Liver (tissue), 9 donors: Measurements from ENCODE around the gene DDX31. TPM values are rescaled to one million over a fixed set of nuclear protein-coding genes. Genes with fewer than 3 reads are reported as not detected.

Experiments used
- DNase-seq: peaks from one replicate; pipeline ENCODE4 v3.0.0-alpha.2; 2017; ENCODE audit warnings: low spot score
- H3K27ac ChIP-seq, 2 donors: one replicate each; pipeline ENCODE4 v1.7.0; 2013; ENCODE audit warnings: inconsistent platforms in 2 of 2, low read length in 2 of 2, control low read depth in 1 of 2, low read depth in 1 of 2, mild to moderate bottlenecking in 1 of 2
- H3K27me3 ChIP-seq, 4 donors: one replicate each; pipeline versions ENCODE4 v1.6.1 to v1.7.0; 2013; ENCODE audit warnings: low read length in 3 of 4, inconsistent platforms in 1 of 4, mild to moderate bottlenecking in 1 of 4, moderate library complexity in 1 of 4; ENCODE audit not compliant: control insufficient read depth in 4 of 4, insufficient read depth in 4 of 4
- H3K36me3 ChIP-seq, 4 donors: one replicate each; pipeline versions ENCODE4 v1.6.1 to v1.7.0; 2013; ENCODE audit warnings: low read length in 3 of 4, mild to moderate bottlenecking in 3 of 4, low read depth in 1 of 4, moderate library complexity in 1 of 4; ENCODE audit not compliant: control insufficient read depth in 4 of 4, insufficient read depth in 3 of 4
- H3K4me1 ChIP-seq, 4 donors: one replicate each; pipeline versions ENCODE4 v1.6.1 to v1.7.0; 2013; ENCODE audit warnings: low read length in 3 of 4, mild to moderate bottlenecking in 3 of 4, moderate library complexity in 1 of 4; ENCODE audit not compliant: control insufficient read depth in 4 of 4, insufficient read depth in 4 of 4
- H3K4me3 ChIP-seq, 3 donors: one replicate each; pipeline versions ENCODE4 v1.6.1 to v1.7.0; 2013; ENCODE audit warnings: low read length in 3 of 3, control low read depth in 1 of 3, low read depth in 1 of 3, mild to moderate bottlenecking in 1 of 3
- H3K9ac ChIP-seq, 2 donors: one replicate each; pipeline ENCODE4 v1.7.0; 2013; ENCODE audit warnings: low read length in 2 of 2, mild to moderate bottlenecking in 2 of 2, moderate library complexity in 2 of 2, control low read depth in 1 of 2, low read depth in 1 of 2
- H3K9me3 ChIP-seq, 4 donors: one replicate each; pipeline versions ENCODE4 v1.6.1 to v1.7.0; 2013; ENCODE audit warnings: low read length in 3 of 4; ENCODE audit not compliant: control insufficient read depth in 4 of 4
- ATF3 ChIP-seq: IDR thresholded peaks from 2 replicates; pipeline ENCODE4 v1.6.1; 2016; ENCODE audit warnings: antibody characterized with exemption
- CTCF ChIP-seq: fragments of 150-350 bp; IDR thresholded peaks from 2 replicates; pipeline ENCODE4 v1.5.1; 2017; ENCODE audit warnings: improper control_type of control experiment, low read depth, low read length; ENCODE audit not compliant: missing input control
- EGR1 ChIP-seq, 2 donors: IDR thresholded peaks; 2 replicates each; pipeline ENCODE4 v1.6.1; 2016 to 2018; ENCODE audit warnings: antibody characterized with exemption in 2 of 2, low read depth in 2 of 2
- FOXA1 ChIP-seq: IDR thresholded peaks from 2 replicates; pipeline ENCODE4 v1.6.1; 2016; ENCODE audit warnings: antibody characterized with exemption
- FOXA2 ChIP-seq: IDR thresholded peaks from 2 replicates; pipeline ENCODE4 v1.6.1; 2016; ENCODE audit warnings: antibody characterized with exemption
- GABPA ChIP-seq, 2 donors: IDR thresholded peaks in 1 of 2; conservative IDR thresholded peaks in 1 of 2; 2 replicates each; pipeline ENCODE4 v1.6.1; 2016; ENCODE audit warnings: antibody characterized with exemption in 2 of 2, mild to moderate bottlenecking in 1 of 2, moderate library complexity in 1 of 2
- HNF4A ChIP-seq, 2 donors: conservative IDR thresholded peaks; 2 replicates each; pipeline ENCODE4 v1.6.1; 2016; ENCODE audit warnings: antibody characterized with exemption in 2 of 2, mild to moderate bottlenecking in 2 of 2
- HNF4G ChIP-seq: IDR thresholded peaks from 2 replicates; pipeline ENCODE4 v1.6.1; 2016; ENCODE audit warnings: antibody characterized with exemption
- JUND ChIP-seq, 2 donors: IDR thresholded peaks; 2 replicates each; pipeline ENCODE4 v1.6.1; 2016; ENCODE audit warnings: antibody characterized with exemption in 2 of 2
- MAX ChIP-seq: IDR thresholded peaks from 2 replicates; pipeline ENCODE4 v1.6.1; 2016; ENCODE audit warnings: antibody characterized with exemption
- NR2F2 ChIP-seq: IDR thresholded peaks from 2 replicates; pipeline ENCODE4 v1.6.1; 2016; ENCODE audit warnings: antibody characterized with exemption
- RAD21 ChIP-seq, 2 donors: IDR thresholded peaks; 2 replicates each; pipeline ENCODE4 v1.6.1; 2016; ENCODE audit warnings: antibody characterized with exemption in 2 of 2, mild to moderate bottlenecking in 2 of 2
- REST ChIP-seq: IDR thresholded peaks from 2 replicates; pipeline ENCODE4 v1.6.1; 2016; ENCODE audit warnings: antibody characterized with exemption, mild to moderate bottlenecking
- RXRA ChIP-seq, 2 donors: IDR thresholded peaks; 2 replicates each; pipeline ENCODE4 v1.6.1; 2017 to 2018; ENCODE audit warnings: antibody characterized with exemption in 2 of 2, mild to moderate bottlenecking in 1 of 2
- SP1 ChIP-seq: IDR thresholded peaks from 2 replicates; pipeline ENCODE4 v1.6.1; 2018; ENCODE audit warnings: antibody characterized with exemption, mild to moderate bottlenecking
- TAF1 ChIP-seq: conservative IDR thresholded peaks from 2 replicates; pipeline ENCODE4 v1.6.1; 2016; ENCODE audit warnings: antibody characterized with exemption, mild to moderate bottlenecking
- YY1 ChIP-seq: IDR thresholded peaks from 2 replicates; pipeline ENCODE4 v1.6.1; 2016; ENCODE audit warnings: antibody characterized with exemption, mild to moderate bottlenecking
- ZBTB33 ChIP-seq: IDR thresholded peaks from 2 replicates; pipeline ENCODE4 v1.6.1; 2016; ENCODE audit warnings: antibody characterized with exemption
- WGBS: extraction: QIAGEN DNeasy Blood & Tissue Kit; methylation state at CpG from one replicate; pipeline ENCODE4 v1.1.7; 2013; 5-methylcytosine and 5-hydroxymethylcytosine counted together
- polyA plus RNA-seq, 2 donors: library from polyadenylated mRNA; stranded (reverse) in 1 of 2; unstranded in 1 of 2; fragments of 200-250 nt in 1 of 2; fragments of >200 nt in 1 of 2; fragmentation: Nextera tagmentation in 1 of 2; extraction: Ambion mirVana in 1 of 2; gene quantifications; one replicate each; pipeline versions ENCODE4 v1.2.1 to v1.2.3, GENCODE V29; 2013 to 2015
- total RNA-seq, 2 donors: library from RNA; depleted of rRNA; stranded (reverse); fragments of >200 nt; gene quantifications; one replicate each; pipeline ENCODE4 v1.2.3, GENCODE V29; 2014
- donor health status: healthy.
- donor health status: healthy.
- donor health status: healthy.
- donor health status: healthy.
- donor health status: healthy.

DDX31 gene
- total and polyA plus RNA-seq, 4 donors = 2.5 to 9.6 (median 4.5) TPM

GRCh38 chr9:132606066-132606465, 63.7 kb downstream of the DDX31 start:
- TF ChIP-seq MAX (no peak), HNF4G (no peak), JUND (IDR thresholded peaks at IDR 0.05) (no peak), HNF4A (conservative IDR thresholded peaks at IDR 0.05) (no peak), TAF1 (no peak), GABPA (IDR thresholded peaks at IDR 0.05 in 1 of 2, conservative IDR thresholded peaks at IDR 0.05 in 1 of 2) (no peak)
- WGBS = 90% methylated on average over 6 of the region's 6 CpGs
- Histone ChIP-seq H3K27me3 (no peaks in the 10 kb centered on the region), H3K27ac (no peak overlapping the region), H3K4me1 (no peaks in the 10 kb centered on the region), H3K9me3 (no peaks in the 10 kb centered on the region), H3K9ac (no peak overlapping the region), H3K36me3 (peaks cover 2 to 46% (median 20%) of the 10 kb centered on the region in 4 donors), H3K4me3 (no peak overlapping the region)
- no peak for DNase-seq

GRCh38 chr9:132605387-132605786, 64.4 kb downstream of the DDX31 start:
- Histone ChIP-seq H3K27ac (no peak overlapping the region), H3K36me3 (peaks cover 2 to 47% (median 21%) of the 10 kb centered on the region in 4 donors), H3K4me3 (no peak overlapping the region), H3K4me1 (no peaks in the 10 kb centered on the region), H3K9me3 (no peaks in the 10 kb centered on the region), H3K27me3 (no peaks in the 10 kb centered on the region), H3K9ac (no peak overlapping the region)
- no peak for DNase-seq
- WGBS = 93% methylated on average over 6 of the region's 6 CpGs
- no peak for TF ChIP-seq EGR1 (IDR thresholded peaks at IDR 0.05; ENCODE audit: low read depth in 2 of 2)

GRCh38 chr9:132602207-132602606, 67.6 kb downstream of the DDX31 start:
- Histone ChIP-seq H3K4me3 (no peak overlapping the region), H3K9me3 (no peaks in the 10 kb centered on the region), H3K4me1 (no peaks in the 10 kb centered on the region), H3K36me3 (peaks cover 2 to 36% (median 19%) of the 10 kb centered on the region in 4 donors), H3K27me3 (no peaks in the 10 kb centered on the region), H3K9ac (no peak overlapping the region), H3K27ac (no peak overlapping the region)
- 63% methylated on average over 3 of the region's 3 CpGs for WGBS
- TF ChIP-seq ZBTB33 (no peak), REST (no peak), FOXA1 (no peak), HNF4G (no peak), JUND (IDR thresholded peaks at IDR 0.05) (no peak), YY1 (no peak), RAD21 (IDR thresholded peaks at IDR 0.05) (no peak), MAX (no peak), HNF4A (conservative IDR thresholded peaks at IDR 0.05) (no peak), ATF3 (no peak), GABPA (IDR thresholded peaks at IDR 0.05 in 1 of 2, conservative IDR thresholded peaks at IDR 0.05 in 1 of 2) (no peak), CTCF (no peak), TAF1 (no peak), NR2F2 (no peak), FOXA2 (no peak), RXRA (IDR thresholded peaks at IDR 0.05) (no peak), EGR1 (IDR thresholded peaks at IDR 0.05; ENCODE audit: low read depth in 2 of 2) (no peak), SP1 (no peak)
- no peak for DNase-seq
